SHP77 (cell line): Measurements from ENCODE around the gene FZD4.
A peak's percentile ranks its signal among the peaks of the same experiment; 100 is the strongest.
"Not testable (repeated sequence)": the region's sequence is repeated elsewhere in the genome, so short reads cannot be mapped to it uniquely, and the experiment has no call there.

Experiments
- DNase-seq, 2 experiments: peaks; one replicate each; lab custom pipeline; 2025; lab: John Stamatoyannopoulos, UW

FZD4 gene

GRCh38 chr11:86937193-86937806 lies 17.9 kb downstream of the FZD4 start:
- not testable (repeated sequence) for DNase-seq

GRCh38 chr11:86934926-86935579 lies 20.1 kb downstream of the FZD4 start:
- DNase-seq, result no peak

GRCh38 chr11:86934582-86934900 lies 20.7 kb downstream of the FZD4 start:
- no peak for DNase-seq

- DNase-seq, result no peak
Observed at GRCh38 chr11:86933891-86934581, 21.2 kb downstream of the FZD4 start.

- no peak for DNase-seq
Observed at GRCh38 chr11:86932924-86933875, 22.0 kb downstream of the FZD4 start.

GRCh38 chr11:86932259-86932585 lies 23.0 kb downstream of the FZD4 start:
- DNase-seq, result no peak

GRCh38 chr11:86931548-86932258 lies 23.5 kb downstream of the FZD4 start:
- peak in 1 of 2 experiments; percentile 8 for DNase-seq

GRCh38 chr11:86930957-86931547 lies 24.1 kb downstream of the FZD4 start:
- no peak for DNase-seq

GRCh38 chr11:86926975-86927374 lies 28.2 kb downstream of the FZD4 start:
- no peak for DNase-seq

- no peak for DNase-seq
Observed at GRCh38 chr11:86923999-86924766, 31.0 kb downstream of the FZD4 start.

GRCh38 chr11:86922225-86922624 lies 33.0 kb downstream of the FZD4 start:
- DNase-seq, result no peak

- DNase-seq, result peak in 1 of 2 experiments; percentile 22
Observed at GRCh38 chr11:86919557-86920210, 35.5 kb downstream of the FZD4 start.

- DNase-seq, result no peak
Observed at GRCh38 chr11:86918973-86919372, 36.2 kb downstream of the FZD4 start.

- no peak for DNase-seq
Observed at GRCh38 chr11:86918496-86918895, 36.7 kb downstream of the FZD4 start.

GRCh38 chr11:86917589-86917988 lies 37.6 kb downstream of the FZD4 start:
- no peak for DNase-seq

- DNase-seq, result no peak
Observed at GRCh38 chr11:86916330-86916729, 38.9 kb downstream of the FZD4 start.

- not testable (repeated sequence) for DNase-seq
Observed at GRCh38 chr11:86915850-86916249, 39.3 kb downstream of the FZD4 start.

GRCh38 chr11:86914865-86915519 lies 40.2 kb downstream of the FZD4 start:
- no peak for DNase-seq

- DNase-seq, result no peak
Observed at GRCh38 chr11:86912238-86912637, 43.0 kb downstream of the FZD4 start.

GRCh38 chr11:86910592-86910991 lies 44.6 kb downstream of the FZD4 start:
- DNase-seq, result no peak
